Mucosa of descending colon (tissue), 3 donors: ENCODE measurements around the gene SH2D1B. TPM values are rescaled to one million over a fixed set of nuclear protein-coding genes. Genes with fewer than 3 reads are reported as not detected.

Experiments
- ATAC-seq: fragments of 200-7000 bp; cut with Tn5 transposase; one replicate; pipeline ENCODE4 v1.9.1; 2020; ENCODE audit warnings: mild to moderate bottlenecking, moderate library complexity
- DNase-seq, 3 donors: peaks; one replicate each; pipeline ENCODE4 v3.0.0-alpha.2; 2020
- H3K36me3 ChIP-seq: fragments of 200-600 bp; one replicate; pipeline ENCODE4 v1.8.0; 2021; ENCODE audit warnings: low read depth, mild to moderate bottlenecking
- H3K4me1 ChIP-seq: fragments of 200-600 bp; one replicate; pipeline ENCODE4 v1.8.0; 2021; ENCODE audit warnings: low read depth, mild to moderate bottlenecking
- H3K4me3 ChIP-seq: fragments of 200-600 bp; one replicate; pipeline ENCODE4 v1.8.0; 2021; ENCODE audit warnings: mild to moderate bottlenecking
- H3K9me3 ChIP-seq: fragments of 200-600 bp; one replicate; pipeline ENCODE4 v1.8.0; 2021; ENCODE audit warnings: mild to moderate bottlenecking
- intact Hi-C, 2 donors: fragments of 100-400 bp; cut with DNase I in 1 of 2; cut with micrococcal nuclease in 1 of 2; formaldehyde crosslinking; loops; one replicate each; pipeline versions ENCODE4 v1.11.0 to v1.11.1; 2022; cut with DNase I, micrococcal nuclease
- total RNA-seq, 3 donors: library from RNA; stranded (reverse); fragmentation: NEBNext Ultra II Directional in 2 of 3; extraction: Animal tissue kit (Norgen Biotek cat#: 25700) in 2 of 3; gene quantifications; one replicate each; pipeline versions ENCODE4 v1.2.1 to v1.2.4, GENCODE V29; 2021 to 2023
- TF ChIP-seq, protein P1 (sequence below): fragments of 200-600 bp; IDR thresholded peaks from one replicate; pipeline ENCODE4 v1.8.0; 2022; ENCODE audit warnings: antibody characterized with exemption, mild to moderate bottlenecking
- donor health status: DM: no; HTN: no; CAD: no; lungs with moderate emphysema.
- donor health status: DM: no; HTN: no; CAD: no.
- donor health status: DM: no; HTN: yes; CAD: no.

Gene SH2D1B
- total RNA-seq, 3 donors from 2014 or later = 0.93 to 1.3 (median 1.0) TPM

DNA sequence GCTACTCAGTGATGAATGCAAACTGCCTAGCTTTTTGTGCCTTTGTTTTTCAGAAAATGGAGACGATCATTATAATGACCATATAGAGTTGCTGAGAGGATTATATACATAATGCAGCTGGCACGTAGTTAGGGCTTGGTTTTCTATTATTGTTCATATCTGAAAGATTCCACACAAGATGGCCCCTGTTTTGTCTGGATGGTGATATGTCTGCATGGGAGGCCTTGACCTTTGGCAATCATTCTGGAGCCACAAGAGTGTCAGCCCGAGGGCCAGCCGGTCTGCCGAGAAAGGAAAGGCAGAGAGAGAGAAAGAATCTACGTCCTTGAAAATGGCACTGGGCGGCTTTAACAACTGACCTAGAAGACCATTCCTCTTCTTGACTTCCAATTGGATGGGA lies 5.7 kb upstream of the SH2D1B start:
- no peak for ATAC-seq
- intact Hi-C loops = no loop called here
- no peak for DNase-seq
- H3K9me3 ChIP-seq = no peaks in the 10 kb centered on the region
- peaks cover 5% of the 10 kb centered on the region for H3K4me1 ChIP-seq
- H3K4me3 ChIP-seq = no peak overlapping the region
- no peaks in the 10 kb centered on the region for H3K36me3 ChIP-seq
- TF ChIP-seq, protein P1, sequence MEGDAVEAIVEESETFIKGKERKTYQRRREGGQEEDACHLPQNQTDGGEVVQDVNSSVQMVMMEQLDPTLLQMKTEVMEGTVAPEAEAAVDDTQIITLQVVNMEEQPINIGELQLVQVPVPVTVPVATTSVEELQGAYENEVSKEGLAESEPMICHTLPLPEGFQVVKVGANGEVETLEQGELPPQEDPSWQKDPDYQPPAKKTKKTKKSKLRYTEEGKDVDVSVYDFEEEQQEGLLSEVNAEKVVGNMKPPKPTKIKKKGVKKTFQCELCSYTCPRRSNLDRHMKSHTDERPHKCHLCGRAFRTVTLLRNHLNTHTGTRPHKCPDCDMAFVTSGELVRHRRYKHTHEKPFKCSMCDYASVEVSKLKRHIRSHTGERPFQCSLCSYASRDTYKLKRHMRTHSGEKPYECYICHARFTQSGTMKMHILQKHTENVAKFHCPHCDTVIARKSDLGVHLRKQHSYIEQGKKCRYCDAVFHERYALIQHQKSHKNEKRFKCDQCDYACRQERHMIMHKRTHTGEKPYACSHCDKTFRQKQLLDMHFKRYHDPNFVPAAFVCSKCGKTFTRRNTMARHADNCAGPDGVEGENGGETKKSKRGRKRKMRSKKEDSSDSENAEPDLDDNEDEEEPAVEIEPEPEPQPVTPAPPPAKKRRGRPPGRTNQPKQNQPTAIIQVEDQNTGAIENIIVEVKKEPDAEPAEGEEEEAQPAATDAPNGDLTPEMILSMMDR = no peak

DNA sequence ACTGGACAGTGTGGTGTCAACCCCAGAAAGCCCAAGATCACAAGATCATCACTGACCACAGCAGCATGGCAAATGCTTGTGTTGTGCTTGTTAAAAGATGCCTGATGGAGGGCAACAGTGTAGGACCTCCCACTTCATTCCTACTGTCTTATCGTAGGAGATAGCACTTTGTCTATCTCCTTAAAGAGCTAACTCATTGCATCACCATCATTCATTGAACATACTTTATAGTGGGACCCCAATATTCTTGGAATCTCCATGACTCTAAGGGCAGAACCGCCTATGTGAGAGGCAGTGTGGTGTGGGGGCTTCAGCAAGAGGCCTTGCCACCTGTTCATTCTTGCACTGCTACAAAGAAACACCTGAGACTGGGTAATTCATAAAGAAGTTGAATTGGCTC lies 5.0 kb upstream of the SH2D1B start:
- Histone ChIP-seq H3K4me3 (no peak overlapping the region), H3K4me1 (peaks cover 5% of the 10 kb centered on the region), H3K36me3 (no peaks in the 10 kb centered on the region), H3K9me3 (no peaks in the 10 kb centered on the region)
- intact Hi-C loops = no loop called here
- DNase-seq = no peak
- ATAC-seq = no peak
- TF ChIP-seq, protein P1 = no peak

DNA sequence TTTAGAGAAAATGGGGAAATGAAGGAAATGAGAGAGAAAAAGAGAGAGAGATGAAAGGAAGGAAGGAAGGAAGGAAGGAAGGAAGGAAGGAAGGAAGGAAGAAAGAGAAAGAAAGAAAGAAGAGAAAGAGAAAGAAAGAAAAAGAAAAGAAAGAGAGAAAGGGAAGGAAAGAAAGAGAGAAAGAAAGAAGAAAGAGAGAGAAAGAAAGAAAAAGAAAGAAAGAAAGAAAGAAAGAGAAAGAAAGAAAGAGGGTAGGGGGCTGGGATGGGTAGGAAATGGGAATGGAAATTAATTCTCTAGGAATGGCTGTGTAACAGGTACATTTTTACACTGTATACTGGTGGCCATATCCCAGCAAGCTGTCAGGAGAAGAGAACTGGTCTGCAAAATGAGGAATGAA lies 4.3 kb upstream of the SH2D1B start:
- H3K4me1 ChIP-seq = peaks cover 3% of the 10 kb centered on the region
- H3K4me3 ChIP-seq = no peak overlapping the region
- H3K9me3 ChIP-seq = no peaks in the 10 kb centered on the region
- intact Hi-C loops = no loop called here
- H3K36me3 ChIP-seq = no peaks in the 10 kb centered on the region
- DNase-seq (no peak), ATAC-seq (no peak)
- TF ChIP-seq, protein P1 = no peak

DNA sequence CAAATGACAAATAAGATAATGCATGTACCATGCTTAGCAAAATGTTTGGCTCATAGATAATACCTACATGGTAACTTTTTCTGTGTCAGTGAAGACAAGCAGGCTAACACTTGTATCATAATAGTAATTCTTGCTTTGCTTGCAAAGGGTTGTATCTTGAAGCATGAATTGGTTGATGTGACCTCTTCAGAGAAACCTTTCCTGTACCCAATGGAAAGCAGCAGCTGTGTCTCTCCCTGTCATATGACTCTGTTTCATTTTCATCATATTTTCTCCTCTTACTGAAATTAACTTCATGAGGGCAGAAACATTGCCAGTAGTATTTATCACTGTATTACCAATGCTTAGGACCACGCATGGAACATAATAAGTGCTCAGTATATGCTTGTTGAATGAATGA lies 4.4 kb downstream of the SH2D1B start:
- H3K4me1 ChIP-seq = no peaks in the 10 kb centered on the region
- TF ChIP-seq, protein P1 = no peak
- H3K9me3 ChIP-seq = no peaks in the 10 kb centered on the region
- H3K4me3 ChIP-seq = no peak overlapping the region
- DNase-seq = no peak
- no peak for ATAC-seq
- no peaks in the 10 kb centered on the region for H3K36me3 ChIP-seq
- intact Hi-C loops = no loop called here

DNA sequence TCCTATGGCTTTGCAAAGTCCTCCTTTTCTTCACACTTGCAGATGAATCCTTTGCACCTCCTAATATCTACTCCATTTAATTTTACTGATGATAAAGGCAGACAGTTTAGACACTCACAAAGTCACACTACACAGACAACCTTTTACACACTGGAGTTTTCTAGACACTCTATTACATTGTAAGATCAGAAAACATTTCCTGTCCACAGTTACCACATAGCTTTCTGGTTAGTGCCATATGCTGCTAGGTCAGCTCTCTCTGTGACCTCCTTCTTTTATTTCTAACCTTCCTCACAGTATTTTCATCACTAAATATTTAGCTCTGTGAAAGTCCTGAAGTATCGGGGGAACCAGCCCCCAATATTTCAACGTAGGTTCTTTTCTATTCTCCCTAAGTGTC lies 5.1 kb downstream of the SH2D1B start:
- no peak for ATAC-seq
- H3K4me1 ChIP-seq = no peaks in the 10 kb centered on the region
- no peaks in the 10 kb centered on the region for H3K9me3 ChIP-seq
- DNase-seq = no peak
- no peak overlapping the region for H3K4me3 ChIP-seq
- H3K36me3 ChIP-seq = no peaks in the 10 kb centered on the region
- TF ChIP-seq, protein P1 = no peak
- intact Hi-C loops = no loop called here

DNA sequence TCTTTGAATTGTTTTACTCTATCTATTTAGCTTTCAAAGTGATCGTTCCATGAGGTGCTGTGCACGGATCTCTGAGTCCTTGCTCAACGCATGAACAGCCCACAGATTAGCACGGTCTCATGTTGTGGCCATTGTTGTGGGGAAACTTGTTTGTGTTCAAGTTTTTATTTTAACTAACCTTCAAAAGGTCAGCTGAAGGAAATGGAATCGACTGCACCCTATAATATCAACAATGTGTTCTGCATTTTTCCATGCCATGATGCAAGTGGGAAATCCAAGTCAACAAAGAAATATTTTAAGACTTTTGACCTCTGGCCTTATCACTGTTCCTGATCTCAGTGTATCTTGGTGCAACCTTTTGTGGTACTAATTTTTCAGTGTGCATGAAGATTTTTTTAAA lies 6.1 kb downstream of the SH2D1B start:
- Histone ChIP-seq H3K36me3 (no peaks in the 10 kb centered on the region), H3K4me1 (no peaks in the 10 kb centered on the region), H3K4me3 (no peak overlapping the region), H3K9me3 (no peaks in the 10 kb centered on the region)
- TF ChIP-seq, protein P1 = no peak
- ATAC-seq = no peak
- DNase-seq = no peak
- intact Hi-C loops = no loop called here
